GM12878 (cell line): ENCODE results near the gene ATG5. TPM values are rescaled to one million over a fixed set of nuclear protein-coding genes. Genes with fewer than 3 reads are reported as not detected.

Source experiments
- EED ChIP-seq: sonication (generic); IDR thresholded peaks from 2 replicates; pipeline ENCODE4 v1.6.1; 2016; ENCODE audit warnings: antibody characterized with exemption, low read depth
- IKZF2 ChIP-seq, 2 experiments: fragments of 450-650 bp; IDR thresholded peaks; 2 replicates each; pipeline ENCODE4 v1.6.1; 2017; ENCODE audit warnings: mild to moderate bottlenecking in 2 of 2, moderate library complexity in 2 of 2
- NR2F1 ChIP-seq: fragments of 450-650 bp; conservative IDR thresholded peaks from 2 replicates; pipeline ENCODE4 v1.6.1; 2017; ENCODE audit warnings: mild to moderate bottlenecking
- PAX5 ChIP-seq: IDR thresholded peaks from 2 replicates; pipeline ENCODE4 v1.6.1; 2011; ENCODE audit warnings: low read depth, low read length, borderline replicate concordance
- POLR2AphosphoS5 ChIP-seq: IDR thresholded peaks from 2 replicates; pipeline ENCODE4 v1.6.1; 2011; ENCODE audit warnings: mild to moderate bottlenecking, low read length, inconsistent platforms
- POU2F2 ChIP-seq: IDR thresholded peaks from 3 replicates; pipeline ENCODE4 v1.6.1; 2011; ENCODE audit warnings: low read depth, mild to moderate bottlenecking, low read length, borderline replicate concordance
- SIN3A ChIP-seq: IDR thresholded peaks from 2 replicates; pipeline ENCODE4 v1.6.1; 2012; ENCODE audit warnings: low read depth, low read length, improper control_type of control experiment
- SUPT20H ChIP-seq: IDR thresholded peaks from 2 replicates; pipeline ENCODE4 v1.6.1; 2011; ENCODE audit warnings: low read depth, mild to moderate bottlenecking, low read length, moderate library complexity, borderline replicate concordance; ENCODE audit not compliant: control insufficient read depth
- ZNF622 ChIP-seq: fragments of 450-650 bp; IDR thresholded peaks from 2 replicates; pipeline ENCODE4 v1.6.1; 2017; ENCODE audit warnings: mild to moderate bottlenecking, inconsistent platforms
- polyA plus RNA-seq, 11 experiments: library from polyadenylated mRNA; depleted of rRNA in 4 of 11; unstranded in 6 of 11; stranded (reverse) in 5 of 11; fragments of >200 nt; fragmentation: Nextera tagmentation in 4 of 11; fragmentation: Illumina TruSeq in 1 of 11; extraction: Ambion mirVana in 4 of 11; extraction: Trizol in 1 of 11; gene quantifications; 1 replicate in 1 of 11; 2 replicates in 10 of 11; pipeline versions ENCODE4 v1.2.1 to v1.2.3, GENCODE V29; 2011 to 2016; ENCODE audit warnings: inconsistent platforms in 2 of 11, missing spikeins in 2 of 11, low read depth in 1 of 11
- total RNA-seq, 4 experiments: library from RNA; depleted of rRNA in 3 of 4; stranded (reverse); fragments of >200 nt in 3 of 4; fragmentation: Illumina TruSeq in 1 of 4; extraction: Trizol in 1 of 4; gene quantifications; 2 replicates each; pipeline versions ENCODE4 v1.2.1 to v1.2.3, GENCODE V29; 2013 to 2021
- TF ChIP-seq, protein P1 (sequence below): fragments of 450-650 bp; IDR thresholded peaks from 2 replicates; pipeline ENCODE4 v1.6.1; 2017; ENCODE audit warnings: borderline replicate concordance
- TF ChIP-seq, protein P2 (sequence below): fragments of 450-650 bp; IDR thresholded peaks from 2 replicates; pipeline ENCODE4 v1.6.1; 2018; ENCODE audit warnings: borderline replicate concordance, mild to moderate bottlenecking; ENCODE audit not compliant: partially characterized antibody
- TF ChIP-seq, protein P3 (sequence below): fragments of 450-650 bp; IDR thresholded peaks from 2 replicates; pipeline ENCODE4 v1.6.1; 2017; ENCODE audit warnings: mild to moderate bottlenecking, low read depth, inconsistent platforms; ENCODE audit not compliant: poor library complexity, severe bottlenecking
- TF ChIP-seq, protein P4 (sequence below): fragments of 450-650 bp; IDR thresholded peaks from 2 replicates; pipeline ENCODE4 v1.6.1; 2017; ENCODE audit warnings: antibody characterized with exemption, mild to moderate bottlenecking, moderate library complexity
- TF ChIP-seq, protein P5 (sequence below): fragments of 450-650 bp; IDR thresholded peaks from 2 replicates; pipeline ENCODE4 v1.6.1; 2017; ENCODE audit warnings: mild to moderate bottlenecking, moderate library complexity

Gene ATG5
- total and polyA plus RNA-seq, 10 of the 15 experiments (the other 5 are each of a cell fraction or from before 2014, with no cell fraction given), result 12.9 to 51.8 (median 23.9) TPM

DNA sequence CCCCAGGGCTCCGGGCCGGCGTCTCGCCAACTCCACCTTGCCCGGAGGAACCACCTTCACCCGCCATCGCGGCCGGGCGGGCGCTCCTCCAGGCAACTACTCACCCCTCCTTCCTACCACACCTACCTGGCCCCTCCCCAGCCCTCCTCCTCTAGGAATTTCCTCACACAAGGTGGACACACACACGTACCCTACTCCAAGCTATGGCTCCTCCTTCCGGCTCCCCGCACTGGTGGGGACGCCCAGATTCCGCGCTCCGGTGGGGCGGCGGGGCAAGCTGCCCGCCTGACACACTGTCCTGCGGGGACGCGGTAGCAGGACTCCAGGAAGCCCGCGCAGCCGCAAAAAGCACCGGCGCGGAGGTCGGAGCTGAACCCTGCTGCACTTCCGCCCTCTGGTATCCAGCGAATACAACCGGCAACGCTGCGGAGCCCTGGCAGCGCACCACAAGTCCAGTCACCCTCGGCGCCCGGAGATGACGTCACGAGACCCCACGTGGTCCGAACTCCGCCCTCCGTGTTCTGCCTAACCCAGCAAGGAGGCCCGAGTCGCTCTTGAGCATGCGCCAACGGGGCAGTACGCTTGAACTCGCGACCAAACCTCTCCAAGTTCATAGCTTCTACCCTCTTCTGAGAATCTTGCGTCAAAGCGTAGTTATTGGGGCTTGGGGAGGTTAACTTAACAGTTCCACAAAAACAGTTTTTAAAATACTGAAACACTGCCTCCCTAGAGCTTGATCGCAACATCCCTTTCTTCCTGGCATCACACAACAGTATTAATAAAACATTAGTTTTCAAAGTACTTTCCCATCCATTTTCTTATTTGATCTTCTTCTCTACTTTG, at the start of gene ATG5 (continued):
- TF ChIP-seq, protein P1, sequence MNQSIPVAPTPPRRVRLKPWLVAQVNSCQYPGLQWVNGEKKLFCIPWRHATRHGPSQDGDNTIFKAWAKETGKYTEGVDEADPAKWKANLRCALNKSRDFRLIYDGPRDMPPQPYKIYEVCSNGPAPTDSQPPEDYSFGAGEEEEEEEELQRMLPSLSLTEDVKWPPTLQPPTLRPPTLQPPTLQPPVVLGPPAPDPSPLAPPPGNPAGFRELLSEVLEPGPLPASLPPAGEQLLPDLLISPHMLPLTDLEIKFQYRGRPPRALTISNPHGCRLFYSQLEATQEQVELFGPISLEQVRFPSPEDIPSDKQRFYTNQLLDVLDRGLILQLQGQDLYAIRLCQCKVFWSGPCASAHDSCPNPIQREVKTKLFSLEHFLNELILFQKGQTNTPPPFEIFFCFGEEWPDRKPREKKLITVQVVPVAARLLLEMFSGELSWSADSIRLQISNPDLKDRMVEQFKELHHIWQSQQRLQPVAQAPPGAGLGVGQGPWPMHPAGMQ, result no peak
- TF ChIP-seq ZNF622, result no peak
- TF ChIP-seq, protein P2, sequence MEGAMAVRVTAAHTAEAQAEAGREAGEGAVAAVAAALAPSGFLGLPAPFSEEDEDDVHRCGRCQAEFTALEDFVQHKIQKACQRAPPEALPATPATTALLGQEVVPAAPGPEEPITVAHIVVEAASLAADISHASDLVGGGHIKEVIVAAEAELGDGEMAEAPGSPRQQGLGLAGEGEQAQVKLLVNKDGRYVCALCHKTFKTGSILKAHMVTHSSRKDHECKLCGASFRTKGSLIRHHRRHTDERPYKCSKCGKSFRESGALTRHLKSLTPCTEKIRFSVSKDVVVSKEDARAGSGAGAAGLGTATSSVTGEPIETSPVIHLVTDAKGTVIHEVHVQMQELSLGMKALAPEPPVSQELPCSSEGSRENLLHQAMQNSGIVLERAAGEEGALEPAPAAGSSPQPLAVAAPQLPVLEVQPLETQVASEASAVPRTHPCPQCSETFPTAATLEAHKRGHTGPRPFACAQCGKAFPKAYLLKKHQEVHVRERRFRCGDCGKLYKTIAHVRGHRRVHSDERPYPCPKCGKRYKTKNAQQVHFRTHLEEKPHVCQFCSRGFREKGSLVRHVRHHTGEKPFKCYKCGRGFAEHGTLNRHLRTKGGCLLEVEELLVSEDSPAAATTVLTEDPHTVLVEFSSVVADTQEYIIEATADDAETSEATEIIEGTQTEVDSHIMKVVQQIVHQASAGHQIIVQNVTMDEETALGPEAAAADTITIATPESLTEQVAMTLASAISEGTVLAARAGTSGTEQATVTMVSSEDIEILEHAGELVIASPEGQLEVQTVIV, result peak; percentile 71
- peak; percentile 52; the same call in 1 of the 2 replicates for TF ChIP-seq EED
- TF ChIP-seq SUPT20H, result no peak
- peak; percentile 45; the same call in 1 of the 3 replicates for TF ChIP-seq POU2F2
- peak; percentile 80 to 83; a peak in 3 of 4 replicates for TF ChIP-seq IKZF2 (IDR thresholded peaks at IDR 0.05)
- TF ChIP-seq NR2F1, result peak; percentile 69
- peak; percentile 86; the same call in 1 of the 2 replicates for TF ChIP-seq SIN3A
- TF ChIP-seq, protein P3, sequence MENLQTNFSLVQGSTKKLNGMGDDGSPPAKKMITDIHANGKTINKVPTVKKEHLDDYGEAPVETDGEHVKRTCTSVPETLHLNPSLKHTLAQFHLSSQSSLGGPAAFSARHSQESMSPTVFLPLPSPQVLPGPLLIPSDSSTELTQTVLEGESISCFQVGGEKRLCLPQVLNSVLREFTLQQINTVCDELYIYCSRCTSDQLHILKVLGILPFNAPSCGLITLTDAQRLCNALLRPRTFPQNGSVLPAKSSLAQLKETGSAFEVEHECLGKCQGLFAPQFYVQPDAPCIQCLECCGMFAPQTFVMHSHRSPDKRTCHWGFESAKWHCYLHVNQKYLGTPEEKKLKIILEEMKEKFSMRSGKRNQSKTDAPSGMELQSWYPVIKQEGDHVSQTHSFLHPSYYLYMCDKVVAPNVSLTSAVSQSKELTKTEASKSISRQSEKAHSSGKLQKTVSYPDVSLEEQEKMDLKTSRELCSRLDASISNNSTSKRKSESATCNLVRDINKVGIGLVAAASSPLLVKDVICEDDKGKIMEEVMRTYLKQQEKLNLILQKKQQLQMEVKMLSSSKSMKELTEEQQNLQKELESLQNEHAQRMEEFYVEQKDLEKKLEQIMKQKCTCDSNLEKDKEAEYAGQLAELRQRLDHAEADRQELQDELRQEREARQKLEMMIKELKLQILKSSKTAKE, result no peak
- peak; percentile 42; the same call in 1 of the 2 replicates for TF ChIP-seq PAX5
- TF ChIP-seq, protein P4, sequence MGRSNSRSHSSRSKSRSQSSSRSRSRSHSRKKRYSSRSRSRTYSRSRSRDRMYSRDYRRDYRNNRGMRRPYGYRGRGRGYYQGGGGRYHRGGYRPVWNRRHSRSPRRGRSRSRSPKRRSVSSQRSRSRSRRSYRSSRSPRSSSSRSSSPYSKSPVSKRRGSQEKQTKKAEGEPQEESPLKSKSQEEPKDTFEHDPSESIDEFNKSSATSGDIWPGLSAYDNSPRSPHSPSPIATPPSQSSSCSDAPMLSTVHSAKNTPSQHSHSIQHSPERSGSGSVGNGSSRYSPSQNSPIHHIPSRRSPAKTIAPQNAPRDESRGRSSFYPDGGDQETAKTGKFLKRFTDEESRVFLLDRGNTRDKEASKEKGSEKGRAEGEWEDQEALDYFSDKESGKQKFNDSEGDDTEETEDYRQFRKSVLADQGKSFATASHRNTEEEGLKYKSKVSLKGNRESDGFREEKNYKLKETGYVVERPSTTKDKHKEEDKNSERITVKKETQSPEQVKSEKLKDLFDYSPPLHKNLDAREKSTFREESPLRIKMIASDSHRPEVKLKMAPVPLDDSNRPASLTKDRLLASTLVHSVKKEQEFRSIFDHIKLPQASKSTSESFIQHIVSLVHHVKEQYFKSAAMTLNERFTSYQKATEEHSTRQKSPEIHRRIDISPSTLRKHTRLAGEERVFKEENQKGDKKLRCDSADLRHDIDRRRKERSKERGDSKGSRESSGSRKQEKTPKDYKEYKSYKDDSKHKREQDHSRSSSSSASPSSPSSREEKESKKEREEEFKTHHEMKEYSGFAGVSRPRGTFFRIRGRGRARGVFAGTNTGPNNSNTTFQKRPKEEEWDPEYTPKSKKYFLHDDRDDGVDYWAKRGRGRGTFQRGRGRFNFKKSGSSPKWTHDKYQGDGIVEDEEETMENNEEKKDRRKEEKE, result no peak
- TF ChIP-seq, protein P5, sequence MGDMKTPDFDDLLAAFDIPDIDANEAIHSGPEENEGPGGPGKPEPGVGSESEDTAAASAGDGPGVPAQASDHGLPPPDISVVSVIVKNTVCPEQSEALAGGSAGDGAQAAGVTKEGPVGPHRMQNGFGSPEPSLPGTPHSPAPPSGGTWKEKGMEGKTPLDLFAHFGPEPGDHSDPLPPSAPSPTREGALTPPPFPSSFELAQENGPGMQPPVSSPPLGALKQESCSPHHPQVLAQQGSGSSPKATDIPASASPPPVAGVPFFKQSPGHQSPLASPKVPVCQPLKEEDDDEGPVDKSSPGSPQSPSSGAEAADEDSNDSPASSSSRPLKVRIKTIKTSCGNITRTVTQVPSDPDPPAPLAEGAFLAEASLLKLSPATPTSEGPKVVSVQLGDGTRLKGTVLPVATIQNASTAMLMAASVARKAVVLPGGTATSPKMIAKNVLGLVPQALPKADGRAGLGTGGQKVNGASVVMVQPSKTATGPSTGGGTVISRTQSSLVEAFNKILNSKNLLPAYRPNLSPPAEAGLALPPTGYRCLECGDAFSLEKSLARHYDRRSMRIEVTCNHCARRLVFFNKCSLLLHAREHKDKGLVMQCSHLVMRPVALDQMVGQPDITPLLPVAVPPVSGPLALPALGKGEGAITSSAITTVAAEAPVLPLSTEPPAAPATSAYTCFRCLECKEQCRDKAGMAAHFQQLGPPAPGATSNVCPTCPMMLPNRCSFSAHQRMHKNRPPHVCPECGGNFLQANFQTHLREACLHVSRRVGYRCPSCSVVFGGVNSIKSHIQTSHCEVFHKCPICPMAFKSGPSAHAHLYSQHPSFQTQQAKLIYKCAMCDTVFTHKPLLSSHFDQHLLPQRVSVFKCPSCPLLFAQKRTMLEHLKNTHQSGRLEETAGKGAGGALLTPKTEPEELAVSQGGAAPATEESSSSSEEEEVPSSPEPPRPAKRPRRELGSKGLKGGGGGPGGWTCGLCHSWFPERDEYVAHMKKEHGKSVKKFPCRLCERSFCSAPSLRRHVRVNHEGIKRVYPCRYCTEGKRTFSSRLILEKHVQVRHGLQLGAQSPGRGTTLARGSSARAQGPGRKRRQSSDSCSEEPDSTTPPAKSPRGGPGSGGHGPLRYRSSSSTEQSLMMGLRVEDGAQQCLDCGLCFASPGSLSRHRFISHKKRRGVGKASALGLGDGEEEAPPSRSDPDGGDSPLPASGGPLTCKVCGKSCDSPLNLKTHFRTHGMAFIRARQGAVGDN, result peak; percentile 55
- peak; percentile 89 for TF ChIP-seq POLR2AphosphoS5
